HG02970 (cell line): Measurements from ENCODE around the gene ITGA11.

Source experiments
- ATAC-seq: cut with Tn5 transposase; IDR thresholded peaks from one replicate; pipeline ENCODE4 v1.9.1; 2021; ENCODE audit warnings: mild to moderate bottlenecking, moderate library complexity, moderate number of reproducible peaks; ENCODE audit not compliant: unreplicated experiment, low FRiP score

Gene ITGA11

GRCh38 chr15:68316061-68316804 is 115.7 kb downstream of the ITGA11 start:
- ATAC-seq, result no peak

GRCh38 chr15:68315495-68316031 is 116.4 kb downstream of the ITGA11 start:
- no peak for ATAC-seq

- ATAC-seq, result no peak
Measured at GRCh38 chr15:68315035-68315434, 116.9 kb downstream of the ITGA11 start.

GRCh38 chr15:68314563-68314962 is 117.4 kb downstream of the ITGA11 start:
- ATAC-seq, result no peak

GRCh38 chr15:68313501-68314410 is 118.2 kb downstream of the ITGA11 start:
- ATAC-seq, result no peak

- no peak for ATAC-seq
Measured at GRCh38 chr15:68312701-68313204, 119.2 kb downstream of the ITGA11 start.

GRCh38 chr15:68311859-68312557 is 120.0 kb downstream of the ITGA11 start:
- ATAC-seq, result no peak

GRCh38 chr15:68311464-68311835 is 120.5 kb downstream of the ITGA11 start:
- no peak for ATAC-seq

- no peak for ATAC-seq
Measured at GRCh38 chr15:68310804-68311463, 121.0 kb downstream of the ITGA11 start.

- ATAC-seq, result no peak
Measured at GRCh38 chr15:68310178-68310803, 121.7 kb downstream of the ITGA11 start.

GRCh38 chr15:68309024-68309423 is 122.9 kb downstream of the ITGA11 start:
- ATAC-seq, result no peak

GRCh38 chr15:68307131-68307928 is 124.6 kb downstream of the ITGA11 start:
- ATAC-seq, result no peak

- ATAC-seq, result no peak
Measured at GRCh38 chr15:68305420-68305871, 126.5 kb downstream of the ITGA11 start.

- no peak for ATAC-seq
Measured at GRCh38 chr15:68304589-68305337, 127.2 kb downstream of the ITGA11 start.

GRCh38 chr15:68303560-68304436 is 128.2 kb downstream of the ITGA11 start:
- ATAC-seq, result no peak

GRCh38 chr15:68303134-68303533 is 128.8 kb downstream of the ITGA11 start:
- no peak for ATAC-seq

GRCh38 chr15:68302729-68303128 is 129.2 kb downstream of the ITGA11 start:
- no peak for ATAC-seq
